ENCODE data around the gene BHLHA9.

Gene BHLHA9

GRCh38 chr17:1267471-1267943 lies 2.7 kb upstream of the BHLHA9 start:
- peak overlapping the region; percentile 75 for H3K4me3 ChIP-seq (ENCODE audit: low read depth, low read length)
- TF ChIP-seq CTCF (conservative IDR thresholded peaks at IDR 0.05; ENCODE audit: low read depth, low read length) = no peak
- DNase-seq (ENCODE audit: low read depth) = no peak

GRCh38 chr17:1271030-1271423 lies 783 bp downstream of the BHLHA9 start:
- no peak for DNase-seq (ENCODE audit: low read depth)
- TF ChIP-seq CTCF (conservative IDR thresholded peaks at IDR 0.05; ENCODE audit: low read depth, low read length) = no peak
- no peak overlapping the region for H3K4me3 ChIP-seq (ENCODE audit: low read depth, low read length)

- DNase-seq (ENCODE audit: low read depth) = no peak
- TF ChIP-seq CTCF (conservative IDR thresholded peaks at IDR 0.05; ENCODE audit: low read depth, low read length) = no peak
- no peak overlapping the region for H3K4me3 ChIP-seq (ENCODE audit: low read depth, low read length)
Measured at GRCh38 chr17:1271441-1271840, 1.2 kb downstream of the BHLHA9 start.

GRCh38 chr17:1272701-1273100 lies 2.5 kb downstream of the BHLHA9 start:
- DNase-seq (ENCODE audit: low read depth) = no peak
- no peak overlapping the region for H3K4me3 ChIP-seq (ENCODE audit: low read depth, low read length)

GRCh38 chr17:1273492-1274244 lies 3.4 kb downstream of the BHLHA9 start:
- no peak overlapping the region for H3K4me3 ChIP-seq (ENCODE audit: low read depth, low read length)
- DNase-seq (ENCODE audit: low read depth) = no peak
- no peak for TF ChIP-seq CTCF (conservative IDR thresholded peaks at IDR 0.05; ENCODE audit: low read depth, low read length)

More at GRCh38 chr17:1272701-1273100, 2.5 kb downstream of the BHLHA9 start:
- TF ChIP-seq CTCF (conservative IDR thresholded peaks at IDR 0.05; ENCODE audit: low read depth, low read length) = no peak

- no peak for DNase-seq (ENCODE audit: low read depth)
- no peak for TF ChIP-seq CTCF (conservative IDR thresholded peaks at IDR 0.05; ENCODE audit: low read depth, low read length)
- H3K4me3 ChIP-seq (ENCODE audit: low read depth, low read length) = no peak overlapping the region
Measured at GRCh38 chr17:1274245-1274608, 4.0 kb downstream of the BHLHA9 start.

Data from choroid plexus epithelial cell (primary cell).